Endodermal cell (in vitro differentiated cells): ENCODE results near the gene AP3B2. TPM values are rescaled to one million over a fixed set of nuclear protein-coding genes. Genes with fewer than 3 reads are reported as not detected.
"Not testable (repeated sequence)": the region's sequence is repeated elsewhere in the genome, so short reads cannot be mapped to it uniquely, and the experiment has no call there.

Source experiments
- DNase-seq: peaks from one replicate; pipeline ENCODE4 v3.0.0-alpha.2; 2017
- H3K27ac ChIP-seq: 2 replicates; pipeline ENCODE4 v1.5.1; 2013; ENCODE audit warnings: mild to moderate bottlenecking, low read depth, low read length, moderate library complexity
- H3K27me3 ChIP-seq: 2 replicates; pipeline ENCODE4 v1.6.1; 2013; ENCODE audit warnings: mild to moderate bottlenecking, low read length, moderate library complexity; ENCODE audit not compliant: insufficient read depth, control insufficient read depth, poor library complexity, severe bottlenecking
- H3K36me3 ChIP-seq: 2 replicates; pipeline ENCODE4 v1.7.0; 2013; ENCODE audit warnings: mild to moderate bottlenecking, low read length, moderate library complexity; ENCODE audit not compliant: control insufficient read depth, insufficient read depth
- H3K4me1 ChIP-seq: one replicate; pipeline ENCODE4 v1.7.0; 2013; ENCODE audit warnings: low read length; ENCODE audit not compliant: control insufficient read depth, insufficient read depth
- H3K4me3 ChIP-seq: 2 replicates; pipeline ENCODE4 v1.5.1; 2013; ENCODE audit warnings: mild to moderate bottlenecking, low read length, moderate library complexity
- H3K9ac ChIP-seq: 2 replicates; pipeline ENCODE4 v1.6.1; 2013; ENCODE audit warnings: mild to moderate bottlenecking, low read length, moderate library complexity; ENCODE audit not compliant: poor library complexity, severe bottlenecking; ENCODE audit errors: extremely low read depth
- H3K9me3 ChIP-seq: 2 replicates; pipeline ENCODE4 v1.6.1; 2013; ENCODE audit warnings: mild to moderate bottlenecking, low read length, moderate library complexity; ENCODE audit not compliant: control insufficient read depth
- H3K27ac Mint-ChIP-seq: 2 replicates; pipeline ENCODE4 v1.8.0; 2020; ENCODE audit warnings: mixed read lengths
- H3K27me3 Mint-ChIP-seq: 2 replicates; pipeline ENCODE4 v1.8.0; 2021; ENCODE audit warnings: mild to moderate bottlenecking, mixed read lengths; ENCODE audit not compliant: insufficient read depth
- H3K36me3 Mint-ChIP-seq: 2 replicates; pipeline ENCODE4 v1.8.0; 2020; ENCODE audit warnings: low read depth, mixed read lengths
- H3K4me1 Mint-ChIP-seq: 2 replicates; pipeline ENCODE4 v1.8.0; 2020; ENCODE audit warnings: mixed read lengths
- H3K4me3 Mint-ChIP-seq: 2 replicates; pipeline ENCODE4 v1.8.0; 2020; ENCODE audit warnings: mild to moderate bottlenecking, moderate library complexity, mixed read lengths
- H3K9me3 Mint-ChIP-seq: 2 replicates; pipeline ENCODE4 v1.8.0; 2020; ENCODE audit warnings: mild to moderate bottlenecking, mixed read lengths
- CTCF ChIP-seq: fragments of 200-600 bp; sonication (generic); conservative IDR thresholded peaks from 2 replicates; pipeline ENCODE4 v1.5.0; 2021; ENCODE audit warnings: antibody characterized with exemption, mild to moderate bottlenecking
- WGBS, 2 experiments: methylation state at CpG; one replicate each; pipeline versions ENCODE4 v1.1.5 to v1.1.7; 2013; ENCODE audit warnings: missing lambda C conversion rate in 2 of 2, mixed read lengths in 1 of 2; ENCODE audit not compliant: insufficient coverage in 1 of 2, insufficient read length in 1 of 2; 5-methylcytosine and 5-hydroxymethylcytosine counted together
- total RNA-seq, 2 donors: library from RNA; stranded (reverse); fragmentation: NEBNext Ultra II Directional in 1 of 2; extraction: Animal tissue kit (Norgen Biotek cat#: 25700) in 1 of 2; gene quantifications; 2 replicates in 1 of 2; 3 replicates in 1 of 2; pipeline ENCODE4 v1.2.1, GENCODE V29; 2021

AP3B2 gene
- total RNA-seq, 2 donors from 2014 or later = 22.4 to 24.4 TPM

- H3K27me3 ChIP-seq = peaks cover 5% of the 10 kb centered on the region
- TF ChIP-seq CTCF = no peak
- H3K9me3 ChIP-seq = no peaks in the 10 kb centered on the region
- H3K4me1 ChIP-seq = peaks cover 2% of the 10 kb centered on the region
- H3K27me3 Mint-ChIP-seq = peaks cover 7% of the 10 kb centered on the region
- no peaks in the 10 kb centered on the region for H3K36me3 ChIP-seq
- no peaks in the 10 kb centered on the region for H3K9me3 Mint-ChIP-seq
- no peaks in the 10 kb centered on the region for H3K36me3 Mint-ChIP-seq
- peak overlapping the region; percentile 83 for H3K4me3 ChIP-seq
- WGBS, 2 experiments = 2% methylated on average over 10 to 15 of the region's 15 CpGs
- no peak overlapping the region for H3K4me3 Mint-ChIP-seq
- H3K27ac ChIP-seq = no peak overlapping the region
- H3K4me1 Mint-ChIP-seq = peaks cover 5% of the 10 kb centered on the region
- H3K27ac Mint-ChIP-seq = no peak overlapping the region
- H3K9ac ChIP-seq = peak overlapping the region; percentile 32
- peak; percentile 88 for DNase-seq
Observed at GRCh38 chr15:82709081-82709420, 624 bp downstream of the AP3B2 start.

GRCh38 chr15:82705856-82706255 is 3.8 kb downstream of the AP3B2 start:
- not testable (repeated sequence) for H3K27me3 ChIP-seq, H3K27me3 Mint-ChIP-seq, DNase-seq, H3K4me1 Mint-ChIP-seq, H3K4me3 ChIP-seq, H3K36me3 Mint-ChIP-seq, H3K4me1 ChIP-seq, H3K9ac ChIP-seq, H3K36me3 ChIP-seq, H3K9me3 ChIP-seq, H3K4me3 Mint-ChIP-seq, H3K27ac ChIP-seq, H3K27ac Mint-ChIP-seq, H3K9me3 Mint-ChIP-seq
- WGBS, 2 experiments = 81 to 96% methylated on average over 4 to 8 of the region's 8 CpGs

GRCh38 chr15:82699726-82700125 is 9.9 kb downstream of the AP3B2 start:
- DNase-seq = peak; percentile 72
- H3K4me1 Mint-ChIP-seq = no peaks in the 10 kb centered on the region
- no peak for TF ChIP-seq CTCF

GRCh38 chr15:82698711-82699345 is 10.8 kb downstream of the AP3B2 start:
- Mint-ChIP-seq H3K36me3 (peaks cover 5% of the 10 kb centered on the region), H3K27ac (no peak overlapping the region), H3K27me3 (no peaks in the 10 kb centered on the region), H3K9me3 (no peaks in the 10 kb centered on the region), H3K4me1 (no peaks in the 10 kb centered on the region), H3K4me3 (no peak overlapping the region)
- peaks cover 3% of the 10 kb centered on the region for H3K4me1 ChIP-seq
- no peaks in the 10 kb centered on the region for H3K9me3 ChIP-seq
- H3K9ac ChIP-seq = no peak overlapping the region
- H3K27me3 ChIP-seq = no peaks in the 10 kb centered on the region
- no peak for TF ChIP-seq CTCF
- DNase-seq = no peak
- H3K36me3 ChIP-seq = peaks cover 4% of the 10 kb centered on the region
- H3K27ac ChIP-seq = no peak overlapping the region
- H3K4me3 ChIP-seq = no peak overlapping the region
- 84 to 89% methylated on average over 6 to 8 of the region's 8 CpGs for WGBS, 2 experiments

More at GRCh38 chr15:82699726-82700125, 9.9 kb downstream of the AP3B2 start:
- Histone ChIP-seq H3K4me1 (peaks cover 3% of the 10 kb centered on the region), H3K9ac (no peak overlapping the region), H3K9me3 (no peaks in the 10 kb centered on the region), H3K36me3 (peaks cover 4% of the 10 kb centered on the region), H3K4me3 (no peak overlapping the region), H3K27ac (no peak overlapping the region), H3K27me3 (no peaks in the 10 kb centered on the region)
- Mint-ChIP-seq H3K27ac (no peak overlapping the region), H3K4me3 (no peak overlapping the region), H3K36me3 (peaks cover 5% of the 10 kb centered on the region), H3K27me3 (no peaks in the 10 kb centered on the region), H3K9me3 (no peaks in the 10 kb centered on the region)
- 69 to 87% methylated on average over 7 to 11 of the region's 11 CpGs for WGBS, 2 experiments
